GM23338 (cell line): ENCODE measurements around the gene OSBPL5. TPM values are rescaled to one million over a fixed set of nuclear protein-coding genes. Genes with fewer than 3 reads are reported as not detected.
A peak's percentile ranks its signal among the peaks of the same experiment; 100 is the strongest.

Experiments
- ATAC-seq: fragments of 200-7000 bp; cut with Tn5 transposase; 3 replicates; pipeline ENCODE4 v1.9.1; 2020
- DNase-seq: peaks from one replicate; pipeline ENCODE4 v3.0.0-alpha.2; 2015; ENCODE audit warnings: low spot score
- H2AFZ ChIP-seq: fragments of 200-600 bp; sonication (generic); 2 replicates; pipeline ENCODE4 v1.8.0; 2016; ENCODE audit warnings: antibody characterized with exemption, mild to moderate bottlenecking, moderate library complexity
- H3F3A ChIP-seq: fragments of 200-600 bp; sonication (generic); replicated peaks from 2 replicates; pipeline ENCODE4 v1.8.0; 2017; ENCODE audit warnings: antibody characterized with exemption, mixed run types, low read depth
- H3K27ac ChIP-seq: fragments of 200-600 bp; sonication (generic); 2 replicates; pipeline ENCODE4 v1.6.1; 2016; ENCODE audit warnings: low read depth
- H3K27me3 ChIP-seq: fragments of 200-600 bp; sonication (generic); 2 replicates; pipeline ENCODE4 v1.8.0; 2016; ENCODE audit warnings: mild to moderate bottlenecking, mixed run types, moderate library complexity; ENCODE audit not compliant: insufficient read depth
- H3K36me3 ChIP-seq: fragments of 200-600 bp; sonication (generic); 2 replicates; pipeline ENCODE4 v1.8.0; 2016; ENCODE audit warnings: mild to moderate bottlenecking; ENCODE audit not compliant: insufficient read depth
- H3K4me1 ChIP-seq: fragments of 200-600 bp; sonication (generic); 2 replicates; pipeline ENCODE4 v1.8.0; 2016; ENCODE audit warnings: mild to moderate bottlenecking, moderate library complexity; ENCODE audit not compliant: insufficient read depth
- H3K4me2 ChIP-seq: fragments of 200-600 bp; sonication (generic); 2 replicates; pipeline ENCODE4 v1.7.1; 2017; ENCODE audit warnings: mixed run types
- H3K4me3 ChIP-seq: fragments of 200-600 bp; sonication (generic); 2 replicates; pipeline ENCODE4 v1.6.1; 2016; ENCODE audit warnings: mixed run types
- H3K79me2 ChIP-seq: fragments of 200-600 bp; sonication (generic); replicated peaks from 2 replicates; pipeline ENCODE4 v1.8.0; 2017; ENCODE audit warnings: mild to moderate bottlenecking; ENCODE audit not compliant: insufficient read depth
- H3K9me2 ChIP-seq: fragments of 200-600 bp; sonication (generic); 2 replicates; pipeline ENCODE4 v1.8.0; 2017; ENCODE audit not compliant: insufficient read depth
- H4K20me1 ChIP-seq: fragments of 200-600 bp; sonication (generic); replicated peaks from 2 replicates; pipeline ENCODE4 v1.8.0; 2017; ENCODE audit warnings: mild to moderate bottlenecking; ENCODE audit not compliant: insufficient read depth
- H3K27ac Mint-ChIP-seq: 2 replicates; pipeline ENCODE4 v1.8.0; 2020; ENCODE audit warnings: inconsistent platforms, mild to moderate bottlenecking, moderate library complexity, mixed read lengths
- H3K27me3 Mint-ChIP-seq: 3 replicates; pipeline ENCODE4 v1.8.0; 2022; ENCODE audit warnings: low read depth, mild to moderate bottlenecking, moderate library complexity, mixed read lengths, inconsistent platforms; ENCODE audit not compliant: insufficient read depth, poor library complexity
- H3K36me3 Mint-ChIP-seq: 3 replicates; pipeline ENCODE4 v1.8.0; 2021; ENCODE audit warnings: low read depth, mild to moderate bottlenecking, inconsistent platforms, moderate library complexity, mixed read lengths
- H3K4me1 Mint-ChIP-seq: 3 replicates; pipeline ENCODE4 v1.8.0; 2020; ENCODE audit warnings: mild to moderate bottlenecking, inconsistent platforms, mixed read lengths
- H3K4me3 Mint-ChIP-seq: 3 replicates; pipeline ENCODE4 v1.8.0; 2021; ENCODE audit warnings: moderate library complexity, mild to moderate bottlenecking, inconsistent platforms, mixed read lengths
- H3K9me3 Mint-ChIP-seq: 3 replicates; pipeline ENCODE4 v1.8.0; 2020; ENCODE audit warnings: moderate library complexity, mild to moderate bottlenecking, inconsistent platforms, mixed read lengths
- CTCF ChIP-seq, 2 experiments: fragments of 200-600 bp in 1 of 2; sonication (generic) in 1 of 2; conservative IDR thresholded peaks; 2 replicates each; pipeline versions ENCODE4 v1.5.1 to v1.6.1; 2016 to 2017; ENCODE audit warnings: antibody characterized with exemption in 2 of 2, low read depth in 2 of 2, mild to moderate bottlenecking in 2 of 2, moderate library complexity in 1 of 2
- ETS1 ChIP-seq: IDR thresholded peaks from 2 replicates; pipeline ENCODE4 v1.6.1; 2016; ENCODE audit warnings: antibody characterized with exemption
- EZH2phosphoT487 ChIP-seq: fragments of 200-600 bp; sonication (generic); IDR thresholded peaks from one replicate; pipeline ENCODE4 v1.8.1; 2018; ENCODE audit warnings: antibody characterized with exemption; ENCODE audit not compliant: unreplicated experiment
- NANOG ChIP-seq: IDR thresholded peaks from 2 replicates; pipeline ENCODE4 v1.6.1; 2016; ENCODE audit warnings: antibody characterized with exemption, borderline replicate concordance
- REST ChIP-seq: IDR thresholded peaks from one replicate; pipeline ENCODE4 v1.6.1; 2018; ENCODE audit warnings: antibody characterized with exemption; ENCODE audit not compliant: unreplicated experiment
- STAT1 ChIP-seq: IDR thresholded peaks from one replicate; pipeline ENCODE4 v1.6.1; 2016; ENCODE audit warnings: antibody characterized with exemption; ENCODE audit not compliant: unreplicated experiment
- ZNF331 ChIP-seq: fragments of 250-450 bp; sonication (Bioruptor Pico); IDR thresholded peaks from 2 replicates; pipeline ENCODE4 v1.5.0; 2020; ENCODE audit warnings: low read depth, mild to moderate bottlenecking, moderate library complexity
- polyA plus RNA-seq: library from polyadenylated mRNA; unstranded; fragments of >200 nt; fragmentation: Nextera tagmentation; extraction: Ambion mirVana; gene quantifications from 2 replicates; pipeline ENCODE4 v1.2.1, GENCODE V29; 2016
- total RNA-seq: library from RNA; depleted of rRNA; stranded (reverse); fragments of >200 nt; shearing (Covaris generic); gene quantifications from 2 replicates; pipeline ENCODE4 v1.2.3, GENCODE V29; 2014

Gene OSBPL5
- total and polyA plus RNA-seq, 2 experiments from 2014 or later, result 2.7 to 12.0 TPM

- no peaks in the 10 kb centered on the region for H3K9me2 ChIP-seq
- Mint-ChIP-seq H3K4me1 (peaks cover 11% of the 10 kb centered on the region), H3K9me3 (no peaks in the 10 kb centered on the region; the same call in 2 of the 3 replicates), H3K27me3 (peaks cover 7% of the 10 kb centered on the region), H3K36me3 (no peaks in the 10 kb centered on the region; the same call in 2 of the 3 replicates), H3K27ac (no peak overlapping the region), H3K4me3 (no peak overlapping the region)
- H3K27ac ChIP-seq, result no peak overlapping the region
- no peak for TF ChIP-seq ZNF331 (CRISPR knock-in tag)
- TF ChIP-seq NANOG, result no peak
- TF ChIP-seq EZH2phosphoT487, result no peak
- TF ChIP-seq REST, result no peak
- 0 out of 4 replicates have a peak, but pooled peaks of 1 of the 2 experiments have one; percentile 16 for TF ChIP-seq CTCF (conservative IDR thresholded peaks at IDR 0.05; ENCODE audit: low read depth in 2 of 2)
- no peak for TF ChIP-seq STAT1
- TF ChIP-seq ETS1, result no peak
- no peaks in the 10 kb centered on the region for H3K36me3 ChIP-seq
- no peaks in the 10 kb centered on the region for H3F3A ChIP-seq
- H3K4me1 ChIP-seq, result no peaks in the 10 kb centered on the region
- DNase-seq, result no peak
- no peak overlapping the region for H3K4me2 ChIP-seq
- no peak overlapping the region for H2AFZ ChIP-seq
- no peaks in the 10 kb centered on the region for H4K20me1 ChIP-seq
- H3K27me3 ChIP-seq, result no peaks in the 10 kb centered on the region
- peak; percentile 13; the same call in 1 of the 3 replicates for ATAC-seq
- H3K4me3 ChIP-seq, result no peak overlapping the region
- H3K79me2 ChIP-seq, result no peaks in the 10 kb centered on the region
These were observed 20.6 kb downstream of the OSBPL5 start for GRCh38 chr11:3144296-3145205.
